ENCODE data around the gene TIMM8B.
A peak's percentile ranks its signal among the peaks of the same experiment; 100 is the strongest.

Gene TIMM8B

GRCh38 chr11:112121981-112122615 is 35.5 kb upstream of the TIMM8B start:
- TF ChIP-seq CTCF (IDR thresholded peaks at IDR 0.05), result no peak

GRCh38 chr11:112118176-112118575 is 31.6 kb upstream of the TIMM8B start:
- no peak for TF ChIP-seq CTCF (IDR thresholded peaks at IDR 0.05)

- TF ChIP-seq CTCF (IDR thresholded peaks at IDR 0.05), result no peak
These were observed 28.8 kb upstream of the TIMM8B start for GRCh38 chr11:112115386-112115785.

GRCh38 chr11:112114460-112114859 is 27.9 kb upstream of the TIMM8B start:
- no peak for TF ChIP-seq CTCF (IDR thresholded peaks at IDR 0.05)

- peak; percentile 57 for TF ChIP-seq CTCF (IDR thresholded peaks at IDR 0.05)
These were observed 27.2 kb upstream of the TIMM8B start for GRCh38 chr11:112113539-112114457.

- no peak for TF ChIP-seq CTCF (IDR thresholded peaks at IDR 0.05)
These were observed 19.5 kb upstream of the TIMM8B start for GRCh38 chr11:112106070-112106469.

GRCh38 chr11:112103446-112103845 is 16.9 kb upstream of the TIMM8B start:
- no peak for TF ChIP-seq CTCF (IDR thresholded peaks at IDR 0.05)
